Neural cell (in vitro differentiated cells): ENCODE results near the gene ZFAND4.

Experiments used
- EP300 ChIP-seq: fragments of 450-650 bp; conservative IDR thresholded peaks from 2 replicates; pipeline ENCODE4 v1.6.1; 2014; ENCODE audit warnings: antibody characterized with exemption, mild to moderate bottlenecking, moderate library complexity; ENCODE audit not compliant: poor library complexity, severe bottlenecking
- RAD21 ChIP-seq: fragments of 450-650 bp; conservative IDR thresholded peaks from 2 replicates; pipeline ENCODE4 v1.6.1; 2014; ENCODE audit warnings: antibody characterized with exemption, mild to moderate bottlenecking, moderate library complexity
- TF ChIP-seq, protein P1 (sequence below): fragments of 450-650 bp; IDR thresholded peaks from 2 replicates; pipeline ENCODE4 v1.5.1; 2014; ENCODE audit warnings: antibody characterized with exemption, mild to moderate bottlenecking, moderate library complexity; ENCODE audit not compliant: poor library complexity, severe bottlenecking

DNA sequence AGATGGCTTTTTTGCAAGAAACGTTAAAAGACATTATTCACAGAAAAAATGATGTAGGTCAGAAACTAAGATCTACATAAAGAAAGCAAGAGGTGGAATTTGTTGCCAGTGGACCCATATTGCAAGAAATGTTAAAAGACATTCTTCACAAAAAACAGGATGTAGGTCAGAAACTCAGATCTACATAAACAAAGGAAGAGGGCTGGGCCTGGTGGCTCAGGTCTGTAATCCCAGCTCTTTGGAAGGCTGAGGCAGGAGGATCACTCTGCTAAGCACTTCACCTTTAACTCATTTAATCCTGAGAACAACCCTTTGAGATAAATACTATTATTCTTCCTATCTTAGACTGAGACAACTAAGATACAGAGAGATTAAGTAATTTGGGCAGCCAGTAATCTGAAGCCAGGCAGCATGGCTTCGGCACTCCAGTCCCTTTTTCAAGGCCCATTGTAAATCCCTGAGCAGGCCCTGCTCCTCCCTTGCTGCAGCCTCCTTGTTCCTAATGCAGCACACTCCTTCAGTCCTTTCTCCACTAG lies 11.6 kb downstream of the ZFAND4 start:
- TF ChIP-seq, protein P1, sequence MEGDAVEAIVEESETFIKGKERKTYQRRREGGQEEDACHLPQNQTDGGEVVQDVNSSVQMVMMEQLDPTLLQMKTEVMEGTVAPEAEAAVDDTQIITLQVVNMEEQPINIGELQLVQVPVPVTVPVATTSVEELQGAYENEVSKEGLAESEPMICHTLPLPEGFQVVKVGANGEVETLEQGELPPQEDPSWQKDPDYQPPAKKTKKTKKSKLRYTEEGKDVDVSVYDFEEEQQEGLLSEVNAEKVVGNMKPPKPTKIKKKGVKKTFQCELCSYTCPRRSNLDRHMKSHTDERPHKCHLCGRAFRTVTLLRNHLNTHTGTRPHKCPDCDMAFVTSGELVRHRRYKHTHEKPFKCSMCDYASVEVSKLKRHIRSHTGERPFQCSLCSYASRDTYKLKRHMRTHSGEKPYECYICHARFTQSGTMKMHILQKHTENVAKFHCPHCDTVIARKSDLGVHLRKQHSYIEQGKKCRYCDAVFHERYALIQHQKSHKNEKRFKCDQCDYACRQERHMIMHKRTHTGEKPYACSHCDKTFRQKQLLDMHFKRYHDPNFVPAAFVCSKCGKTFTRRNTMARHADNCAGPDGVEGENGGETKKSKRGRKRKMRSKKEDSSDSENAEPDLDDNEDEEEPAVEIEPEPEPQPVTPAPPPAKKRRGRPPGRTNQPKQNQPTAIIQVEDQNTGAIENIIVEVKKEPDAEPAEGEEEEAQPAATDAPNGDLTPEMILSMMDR: no peak
- TF ChIP-seq RAD21 (no peak), EP300 (no peak)
